GM12874 (cell line): Measurements from ENCODE around the gene CENPO.

Experiments used
- TF ChIP-seq, protein P1 (sequence below): IDR thresholded peaks from 2 replicates; pipeline ENCODE4 v1.5.1; 2011; ENCODE audit warnings: low read depth, mild to moderate bottlenecking, control low read depth, low read length, moderate library complexity; ENCODE audit not compliant: insufficient read depth

The CENPO gene

DNA sequence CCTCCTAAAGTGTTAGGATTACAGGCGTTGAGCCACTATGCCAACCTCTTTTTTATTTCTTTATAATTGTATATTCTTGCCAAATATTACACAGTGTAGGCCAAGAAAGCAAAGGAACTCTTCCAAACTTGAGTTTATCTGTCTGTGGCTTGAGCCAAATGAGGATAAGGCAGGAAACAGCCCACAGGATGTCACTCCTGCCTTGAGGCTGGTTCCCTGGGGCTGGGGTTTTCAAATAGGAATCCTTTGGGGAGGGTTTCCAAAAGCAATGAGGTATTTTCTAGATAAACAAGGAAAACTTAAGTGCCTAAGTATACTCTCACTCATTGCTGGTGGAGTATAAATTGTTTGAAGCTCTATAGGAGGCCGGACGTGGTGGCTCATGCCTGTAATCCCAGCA lies 70.4 kb downstream of the CENPO start:
- TF ChIP-seq, protein P1, sequence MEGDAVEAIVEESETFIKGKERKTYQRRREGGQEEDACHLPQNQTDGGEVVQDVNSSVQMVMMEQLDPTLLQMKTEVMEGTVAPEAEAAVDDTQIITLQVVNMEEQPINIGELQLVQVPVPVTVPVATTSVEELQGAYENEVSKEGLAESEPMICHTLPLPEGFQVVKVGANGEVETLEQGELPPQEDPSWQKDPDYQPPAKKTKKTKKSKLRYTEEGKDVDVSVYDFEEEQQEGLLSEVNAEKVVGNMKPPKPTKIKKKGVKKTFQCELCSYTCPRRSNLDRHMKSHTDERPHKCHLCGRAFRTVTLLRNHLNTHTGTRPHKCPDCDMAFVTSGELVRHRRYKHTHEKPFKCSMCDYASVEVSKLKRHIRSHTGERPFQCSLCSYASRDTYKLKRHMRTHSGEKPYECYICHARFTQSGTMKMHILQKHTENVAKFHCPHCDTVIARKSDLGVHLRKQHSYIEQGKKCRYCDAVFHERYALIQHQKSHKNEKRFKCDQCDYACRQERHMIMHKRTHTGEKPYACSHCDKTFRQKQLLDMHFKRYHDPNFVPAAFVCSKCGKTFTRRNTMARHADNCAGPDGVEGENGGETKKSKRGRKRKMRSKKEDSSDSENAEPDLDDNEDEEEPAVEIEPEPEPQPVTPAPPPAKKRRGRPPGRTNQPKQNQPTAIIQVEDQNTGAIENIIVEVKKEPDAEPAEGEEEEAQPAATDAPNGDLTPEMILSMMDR: no peak

DNA sequence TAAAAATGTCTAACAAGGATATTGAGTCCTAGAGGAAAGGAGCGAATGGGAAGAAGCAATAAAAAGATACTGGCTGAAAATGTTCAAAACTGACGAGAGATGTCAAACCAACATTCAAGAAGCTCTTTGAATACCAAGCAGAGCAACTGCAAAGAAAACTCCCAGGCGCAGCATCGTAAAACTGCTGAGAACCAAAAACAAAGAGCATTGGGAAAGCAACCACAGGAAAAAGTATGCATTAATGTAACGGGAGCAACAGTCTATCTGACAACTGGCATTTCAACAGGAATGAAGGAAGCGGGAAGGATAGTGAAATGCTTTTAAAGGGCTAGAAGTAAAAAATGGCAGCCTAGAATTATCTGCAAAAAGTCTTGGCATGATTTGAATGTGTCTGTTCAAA lies 73.7 kb downstream of the CENPO start:
- TF ChIP-seq, protein P1: no peak

DNA sequence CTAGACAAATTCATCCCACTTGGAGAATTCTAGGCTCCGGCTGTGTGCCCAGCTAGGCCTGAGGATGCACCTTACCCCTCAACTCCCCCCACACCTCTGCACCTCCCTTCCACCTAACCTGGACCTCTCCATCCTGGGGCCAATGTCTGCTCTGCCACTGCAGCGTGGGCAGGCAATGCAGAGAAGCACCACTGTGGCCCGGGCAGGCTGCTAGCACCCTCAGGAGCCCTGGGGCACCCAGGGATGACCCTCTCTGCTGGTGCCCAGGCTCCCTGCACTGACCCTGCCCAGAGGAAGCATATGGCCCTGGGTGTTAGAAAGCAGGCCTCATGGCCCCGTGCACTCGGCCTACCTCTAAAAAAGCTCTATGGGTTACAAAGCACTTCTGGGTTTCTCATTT lies 77.2 kb downstream of the CENPO start:
- TF ChIP-seq, protein P1: no peak

DNA sequence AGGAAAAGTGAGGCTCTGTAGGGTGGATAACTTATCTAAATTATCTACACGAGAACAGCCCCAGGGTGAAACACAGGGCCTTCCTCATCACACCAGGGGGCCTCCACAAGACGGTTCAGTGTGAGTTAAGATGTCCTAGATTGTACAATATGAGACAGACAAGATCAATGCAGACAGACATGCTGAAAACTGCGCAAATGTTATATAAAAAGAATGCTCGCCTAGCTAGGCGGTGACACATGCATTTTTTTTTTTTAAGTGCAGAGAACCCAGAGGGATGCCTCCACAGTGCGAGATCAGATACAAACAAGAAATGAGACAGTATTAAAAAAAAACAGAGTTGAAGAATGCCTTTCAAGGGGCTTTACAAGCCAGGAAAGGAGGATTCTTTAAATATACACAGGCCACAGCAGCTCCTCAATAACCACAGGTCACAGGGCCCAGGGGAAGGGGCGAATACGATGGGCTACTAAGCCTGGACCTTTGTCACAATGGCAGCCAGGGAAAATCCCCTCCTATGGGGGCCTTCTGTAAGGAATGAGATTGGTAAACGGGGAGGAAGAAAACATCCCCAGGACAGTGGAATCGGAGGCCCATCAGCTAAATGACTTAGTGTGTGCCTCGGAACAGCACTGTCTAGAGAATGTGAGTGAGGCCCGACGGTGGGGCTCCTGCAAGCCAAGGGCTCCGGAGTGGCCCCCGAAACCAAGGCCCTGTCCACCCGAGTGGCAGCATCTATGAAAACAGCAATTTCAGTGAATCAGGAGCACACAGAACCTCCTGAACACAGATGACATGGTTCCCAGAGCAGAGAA lies 77.9 kb downstream of the CENPO start:
- TF ChIP-seq, protein P1: no peak

DNA sequence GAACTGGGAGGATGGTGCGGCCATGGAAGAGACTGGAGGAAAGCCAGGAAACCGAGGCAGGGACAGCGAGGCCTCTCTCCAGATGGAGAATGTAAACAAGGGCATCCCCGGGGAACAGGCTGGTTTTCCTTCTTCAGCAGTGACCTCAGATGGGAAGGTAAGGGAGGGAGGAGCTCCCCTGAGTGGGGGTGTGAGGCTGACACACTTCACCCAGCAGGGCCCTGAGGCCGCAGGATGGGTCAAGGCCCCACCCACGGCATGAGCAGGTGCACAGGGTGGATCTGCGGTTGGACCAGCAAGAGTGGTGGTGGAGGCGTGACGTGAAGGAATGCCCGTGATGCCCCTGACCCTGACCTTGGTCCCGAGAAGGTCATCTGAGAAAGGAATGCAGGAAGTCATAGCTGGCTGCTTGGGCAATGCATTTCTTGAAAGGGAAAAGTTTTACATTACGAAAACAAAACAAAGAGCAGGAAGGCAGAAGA lies 78.7 kb downstream of the CENPO start:
- TF ChIP-seq, protein P1: no peak
